ENCODE results near the gene NDUFA8.

- no peak for TF ChIP-seq POLR2A (IDR thresholded peaks at IDR 0.05)
- no peak for TF ChIP-seq CTCF (IDR thresholded peaks at IDR 0.05)
- TF ChIP-seq EP300 (IDR thresholded peaks at IDR 0.05) = no peak
Observed at GRCh38 chr9:122192914-122193525, 33.4 kb upstream of the NDUFA8 start.
